GM21515 (cell line): ENCODE results near the gene NPL.

ENCODE experiments used
- ATAC-seq: cut with Tn5 transposase; IDR thresholded peaks from one replicate; pipeline ENCODE4 v1.9.1; 2021; ENCODE audit not compliant: unreplicated experiment

Gene NPL

GRCh38 chr1:182777386-182777785, 12.2 kb upstream of the NPL start:
- no peak for ATAC-seq

GRCh38 chr1:182778862-182779261, 10.7 kb upstream of the NPL start:
- no peak for ATAC-seq

- no peak for ATAC-seq
These were observed 10.0 kb upstream of the NPL start for GRCh38 chr1:182779530-182779929.

- no peak for ATAC-seq
These were observed 7.6 kb upstream of the NPL start for GRCh38 chr1:182781841-182782586.

- ATAC-seq: no peak
These were observed 7.0 kb upstream of the NPL start for GRCh38 chr1:182782587-182782913.

- ATAC-seq: no peak
These were observed 6.5 kb upstream of the NPL start for GRCh38 chr1:182783068-182783467.

- ATAC-seq: no peak
These were observed 4.9 kb upstream of the NPL start for GRCh38 chr1:182784556-182785171.

GRCh38 chr1:182785181-182785580, 4.4 kb upstream of the NPL start:
- ATAC-seq: no peak

- ATAC-seq: no peak
These were observed 3.2 kb upstream of the NPL start for GRCh38 chr1:182786223-182786994.

- no peak for ATAC-seq
These were observed 2.6 kb upstream of the NPL start for GRCh38 chr1:182786995-182787324.

GRCh38 chr1:182791281-182792179, 2.0 kb downstream of the NPL start:
- no peak for ATAC-seq

GRCh38 chr1:182794091-182794490, 4.5 kb downstream of the NPL start:
- ATAC-seq: no peak

GRCh38 chr1:182794676-182795201, 5.2 kb downstream of the NPL start:
- no peak for ATAC-seq

- no peak for ATAC-seq
These were observed 6.1 kb downstream of the NPL start for GRCh38 chr1:182795563-182796228.

GRCh38 chr1:182802006-182802803, 12.6 kb downstream of the NPL start:
- ATAC-seq: no peak

- ATAC-seq: no peak
These were observed 14.3 kb downstream of the NPL start for GRCh38 chr1:182803846-182804245.

GRCh38 chr1:182806015-182806678, 16.6 kb downstream of the NPL start:
- ATAC-seq: no peak

GRCh38 chr1:182807907-182808306, 18.3 kb downstream of the NPL start:
- ATAC-seq: no peak

GRCh38 chr1:182809414-182809957, 19.9 kb downstream of the NPL start:
- ATAC-seq: no peak
